Neuron (in vitro differentiated cells): Measurements from ENCODE around the gene GATD1.

Experiments
- H2AFZ ChIP-seq: one replicate; pipeline ENCODE4 v1.6.1; 2013; ENCODE audit warnings: low read depth, mild to moderate bottlenecking, inconsistent platforms, low read length, moderate library complexity
- H3K27me3 ChIP-seq: one replicate; pipeline ENCODE4 v1.6.1; 2013; ENCODE audit warnings: low read length; ENCODE audit not compliant: insufficient read depth
- H3K36me3 ChIP-seq: one replicate; pipeline ENCODE4 v1.6.1; 2013; ENCODE audit warnings: low read length; ENCODE audit not compliant: insufficient read depth
- H3K4me1 ChIP-seq: one replicate; pipeline ENCODE4 v1.6.1; 2013; ENCODE audit warnings: low read length; ENCODE audit not compliant: insufficient read depth
- H3K4me3 ChIP-seq: 2 replicates; pipeline ENCODE4 v1.5.1; 2013; ENCODE audit warnings: mild to moderate bottlenecking, low read length, moderate library complexity
- H3K9me3 ChIP-seq: one replicate; pipeline ENCODE4 v1.6.1; 2013; ENCODE audit warnings: low read length

GATD1 gene

DNA sequence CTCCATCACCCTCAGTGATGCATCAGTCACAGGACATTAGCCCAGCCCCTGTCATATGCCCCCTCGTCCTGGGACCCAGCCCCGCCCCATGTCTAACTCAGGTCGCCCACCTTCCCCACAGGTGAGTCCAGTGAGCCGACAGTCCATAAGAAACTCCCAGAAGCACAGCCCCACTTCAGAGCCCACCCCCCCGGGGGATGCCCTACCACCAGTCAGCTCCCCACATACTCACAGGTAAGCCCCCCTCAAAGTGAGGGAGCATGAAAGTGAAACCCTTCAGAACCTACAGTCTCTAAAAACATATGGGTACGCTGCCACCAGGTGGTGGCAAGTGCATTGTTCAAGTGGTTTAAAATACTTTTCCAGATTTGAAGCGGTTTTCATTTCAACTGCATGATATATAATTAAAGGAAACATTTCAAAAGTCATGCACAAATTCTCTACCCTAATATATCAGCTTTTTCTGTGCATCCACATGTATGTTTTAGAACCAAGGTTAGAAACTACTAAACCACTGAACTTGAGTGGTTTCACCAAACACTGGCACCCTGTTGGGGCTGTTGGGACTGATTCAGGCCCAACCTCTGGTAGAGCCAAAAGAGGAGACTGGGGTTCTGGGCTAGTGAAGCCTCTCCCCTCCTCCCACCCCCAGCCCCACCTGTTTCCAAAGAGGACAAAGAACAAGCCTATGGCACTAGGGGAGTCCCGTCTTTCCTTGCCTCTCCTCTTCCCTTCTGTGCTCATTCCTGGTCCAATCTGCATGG lies 54.0 kb downstream of the GATD1 start:
- no peak overlapping the region for H2AFZ ChIP-seq
- no peaks in the 10 kb centered on the region for H3K9me3 ChIP-seq
- no peak overlapping the region for H3K4me3 ChIP-seq
- no peaks in the 10 kb centered on the region for H3K4me1 ChIP-seq
- peaks cover 72% of the 10 kb centered on the region for H3K27me3 ChIP-seq
- H3K36me3 ChIP-seq, result no peaks in the 10 kb centered on the region

DNA sequence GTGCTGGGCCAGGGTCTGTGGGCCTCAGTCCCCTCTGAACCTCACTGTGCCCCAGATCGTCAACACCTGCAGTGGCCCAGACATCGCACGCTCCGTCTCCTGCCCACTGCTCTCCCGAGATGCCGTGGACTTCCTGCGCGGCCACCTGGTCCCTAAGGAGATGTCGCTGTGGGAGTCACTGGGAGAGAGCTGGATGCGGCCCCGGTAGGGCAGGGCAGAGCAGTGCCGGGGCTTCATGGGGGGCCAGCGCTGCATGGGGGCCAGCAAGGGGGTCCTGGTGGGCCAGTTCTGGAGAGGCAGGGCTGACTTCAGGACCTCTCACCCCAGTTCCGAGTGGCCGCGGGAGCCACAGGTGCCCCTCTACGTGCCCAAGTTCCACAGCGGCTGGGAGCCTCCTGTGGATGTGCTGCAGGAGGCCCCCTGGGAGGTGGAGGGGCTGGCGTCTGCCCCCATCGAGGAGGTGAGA lies 54.9 kb downstream of the GATD1 start:
- Histone ChIP-seq H2AFZ (no peak overlapping the region), H3K4me3 (no peak overlapping the region), H3K4me1 (no peaks in the 10 kb centered on the region), H3K36me3 (no peaks in the 10 kb centered on the region), H3K9me3 (no peaks in the 10 kb centered on the region), H3K27me3 (peaks cover 67% of the 10 kb centered on the region)

DNA sequence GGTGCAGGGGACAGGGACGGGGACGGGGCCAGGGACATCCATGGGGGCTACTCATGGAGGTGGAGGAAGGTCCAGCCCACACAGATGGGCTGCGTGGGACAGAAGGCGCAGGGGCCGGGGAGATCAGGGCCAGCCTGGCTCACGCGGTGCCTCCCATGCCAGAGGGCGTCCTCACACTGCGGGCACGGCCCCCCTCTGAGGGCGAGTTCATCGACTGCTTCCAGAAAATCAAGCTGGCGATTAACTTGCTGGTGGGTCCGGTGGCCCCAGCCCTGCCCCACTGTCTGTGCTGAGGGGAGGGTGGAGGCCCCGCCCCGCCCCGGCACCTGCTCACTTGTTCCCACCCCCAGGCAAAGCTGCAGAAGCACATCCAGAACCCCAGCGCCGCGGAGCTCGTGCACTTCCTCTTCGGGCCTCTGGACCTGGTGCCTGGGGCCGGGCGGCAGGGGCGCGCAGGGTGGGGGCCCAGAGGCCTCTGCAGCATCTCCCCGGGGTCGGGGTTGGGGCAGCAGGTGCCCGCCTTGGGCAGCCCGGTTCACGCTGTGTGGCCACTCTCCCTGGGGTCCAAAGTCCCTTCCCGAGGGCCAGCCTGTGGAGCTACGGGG lies 55.4 kb downstream of the GATD1 start:
- no peaks in the 10 kb centered on the region for H3K9me3 ChIP-seq
- no peak overlapping the region for H3K4me3 ChIP-seq
- H2AFZ ChIP-seq, result no peak overlapping the region
- no peaks in the 10 kb centered on the region for H3K36me3 ChIP-seq
- no peaks in the 10 kb centered on the region for H3K4me1 ChIP-seq
- H3K27me3 ChIP-seq, result peaks cover 62% of the 10 kb centered on the region

DNA sequence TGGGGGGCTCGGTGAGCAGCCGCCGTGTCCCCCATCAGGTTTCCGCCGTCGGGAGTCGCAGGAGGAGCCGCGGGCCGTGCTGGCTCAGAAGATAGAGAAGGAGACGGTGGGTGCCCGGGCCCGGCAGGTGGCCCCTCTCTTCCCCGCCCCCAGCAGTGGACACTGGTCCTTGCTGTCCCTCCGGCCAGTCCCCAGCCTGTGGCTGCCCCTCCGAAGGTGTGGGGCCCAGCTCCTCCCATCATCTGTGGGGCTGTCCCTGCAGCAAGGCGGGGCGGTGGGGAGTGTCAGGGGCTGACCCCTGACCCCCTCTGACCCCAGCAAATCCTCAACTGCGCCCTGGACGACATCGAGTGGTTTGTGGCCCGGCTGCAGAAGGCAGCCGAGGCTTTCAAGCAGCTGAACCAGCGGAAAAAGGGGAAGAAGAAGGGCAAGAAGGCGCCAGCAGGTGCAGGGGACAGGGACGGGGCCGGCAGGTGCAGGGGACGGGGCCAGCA lies 56.0 kb downstream of the GATD1 start:
- Histone ChIP-seq H3K4me1 (no peaks in the 10 kb centered on the region), H3K27me3 (peaks cover 56% of the 10 kb centered on the region), H3K36me3 (no peaks in the 10 kb centered on the region), H2AFZ (no peak overlapping the region), H3K4me3 (no peak overlapping the region), H3K9me3 (no peaks in the 10 kb centered on the region)

DNA sequence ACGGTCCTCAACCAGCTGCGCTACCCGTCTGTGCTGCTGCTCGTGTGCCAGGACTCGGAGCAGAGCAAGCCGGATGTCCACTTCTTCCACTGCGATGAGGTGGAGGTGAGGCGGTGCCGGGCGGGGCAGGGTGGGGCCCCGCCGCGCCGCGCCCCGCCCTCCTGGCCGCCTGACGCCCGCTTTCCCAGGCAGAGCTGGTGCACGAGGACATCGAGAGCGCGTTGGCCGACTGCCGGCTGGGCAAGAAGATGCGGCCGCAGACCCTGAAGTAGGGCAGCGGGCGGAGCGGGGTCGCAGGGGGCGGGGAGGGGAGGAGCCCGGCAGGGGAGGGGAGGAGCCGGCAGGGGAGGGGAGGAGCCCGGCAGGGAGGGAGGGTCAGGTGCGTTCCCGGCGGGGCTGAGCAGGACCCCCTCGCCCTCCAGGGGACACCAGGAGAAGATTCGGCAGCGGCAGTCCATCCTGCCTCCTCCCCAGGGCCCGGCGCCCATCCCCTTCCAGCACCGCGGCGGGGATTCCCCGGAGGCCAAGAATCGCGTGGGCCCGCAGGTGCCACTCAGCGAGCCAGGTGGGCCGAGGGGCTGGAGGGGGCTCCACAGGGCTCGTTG lies 56.5 kb downstream of the GATD1 start:
- H3K27me3 ChIP-seq, result peaks cover 54% of the 10 kb centered on the region
- H3K36me3 ChIP-seq, result no peaks in the 10 kb centered on the region
- no peak overlapping the region for H3K4me3 ChIP-seq
- no peak overlapping the region for H2AFZ ChIP-seq
- no peaks in the 10 kb centered on the region for H3K4me1 ChIP-seq
- H3K9me3 ChIP-seq, result no peaks in the 10 kb centered on the region

DNA sequence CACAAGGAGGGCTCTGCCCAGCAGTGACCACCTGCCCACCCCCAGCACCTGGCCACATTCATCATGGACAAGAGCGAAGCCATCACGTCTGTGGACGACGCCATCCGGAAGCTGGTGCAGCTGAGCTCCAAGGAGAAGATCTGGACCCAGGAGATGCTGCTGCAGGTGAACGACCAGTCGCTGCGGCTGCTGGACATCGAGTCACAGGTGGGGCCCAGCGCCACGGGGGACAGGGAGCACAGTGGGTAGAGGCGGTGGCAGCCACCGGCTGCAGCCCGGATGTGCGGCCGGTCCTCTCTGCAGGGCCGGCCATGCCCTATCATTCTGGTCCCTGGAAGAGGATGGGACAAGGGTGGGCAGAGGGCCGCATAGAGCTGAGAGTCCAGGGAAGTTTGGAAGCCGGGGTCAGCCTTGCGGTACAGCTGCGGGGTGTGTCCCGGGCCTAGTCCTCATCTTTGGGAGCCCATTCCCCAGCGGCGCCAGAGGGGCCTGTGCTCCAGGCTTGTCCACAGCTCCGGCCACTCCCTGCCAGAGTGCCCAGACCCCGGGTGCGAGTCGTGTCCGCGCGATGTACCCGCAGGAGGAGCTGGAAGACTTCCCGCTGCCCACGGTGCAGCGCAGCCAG lies 57.2 kb downstream of the GATD1 start:
- no peaks in the 10 kb centered on the region for H3K4me1 ChIP-seq
- H3K9me3 ChIP-seq, result no peaks in the 10 kb centered on the region
- H3K36me3 ChIP-seq, result no peaks in the 10 kb centered on the region
- peaks cover 48% of the 10 kb centered on the region for H3K27me3 ChIP-seq
- no peak overlapping the region for H2AFZ ChIP-seq
- no peak overlapping the region for H3K4me3 ChIP-seq

DNA sequence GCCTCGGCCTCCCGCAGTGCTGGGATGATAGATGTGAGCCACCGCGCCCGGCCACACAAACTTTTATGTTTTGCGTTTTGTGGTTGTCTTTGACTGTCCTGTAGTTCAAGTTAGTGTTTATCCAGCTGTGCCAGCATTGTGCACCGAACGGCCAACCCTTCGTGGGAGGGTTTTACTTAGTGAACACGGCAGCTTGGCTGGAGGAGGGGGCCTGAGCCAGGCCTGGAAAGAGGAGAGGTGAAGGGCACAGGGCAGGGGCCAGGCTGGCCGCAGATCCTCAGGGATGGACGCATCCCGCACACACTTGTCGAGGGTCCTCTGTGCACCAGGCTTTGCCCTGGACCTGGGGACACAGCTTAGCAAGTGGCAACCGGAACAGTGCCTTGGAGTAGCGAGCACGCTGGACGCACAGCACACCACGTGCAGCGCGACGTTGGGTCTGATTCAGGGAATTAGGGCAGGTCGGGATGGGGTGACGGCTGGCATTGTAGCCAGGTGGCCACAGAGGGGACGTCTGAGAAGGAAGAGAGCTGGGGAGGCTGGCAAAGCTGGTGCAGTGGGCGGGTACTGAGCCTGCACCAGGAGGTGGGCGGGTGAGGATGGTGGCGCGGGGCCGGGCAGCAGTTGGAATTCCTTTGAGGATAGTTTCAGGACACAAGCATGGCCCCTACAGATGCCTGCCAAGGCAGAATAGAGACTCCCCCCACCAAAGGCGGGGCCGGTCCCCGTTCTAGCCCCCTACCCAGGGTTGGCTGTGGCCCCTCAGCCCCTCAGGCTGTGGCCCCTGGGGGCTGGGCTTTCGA lies 57.9 kb downstream of the GATD1 start:
- Histone ChIP-seq H2AFZ (no peak overlapping the region), H3K4me1 (no peaks in the 10 kb centered on the region), H3K4me3 (no peak overlapping the region), H3K27me3 (peaks cover 41% of the 10 kb centered on the region), H3K36me3 (no peaks in the 10 kb centered on the region), H3K9me3 (no peaks in the 10 kb centered on the region)
